Measurements from ENCODE around the gene TNF. TPM values are rescaled to one million over a fixed set of nuclear protein-coding genes. Genes with fewer than 3 reads are reported as not detected.

The TNF gene
- total and polyA plus RNA-seq, 2 donors from 2014 or later = 0.69 to 5.4 TPM

DNA sequence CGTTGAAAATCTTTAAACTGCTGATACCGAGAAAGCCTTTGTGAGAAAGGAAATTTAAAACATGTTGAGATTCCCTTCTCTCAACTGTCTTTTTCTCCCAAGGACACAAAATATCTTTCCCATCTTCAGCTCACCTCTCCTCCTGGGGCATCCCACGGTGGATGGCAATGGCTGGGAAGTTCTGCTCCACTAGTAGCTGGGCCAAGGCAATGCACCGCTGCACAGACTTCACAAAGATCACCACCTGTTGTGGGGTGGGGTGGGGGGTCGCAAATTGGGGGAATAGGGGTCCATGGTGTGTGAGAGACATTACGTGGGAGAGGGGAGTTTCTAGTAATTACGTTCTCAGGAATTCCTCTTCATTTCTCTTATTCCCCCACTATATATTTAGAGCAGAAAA lies 44.2 kb upstream of the TNF start:
- no peak for DNase-seq
- Histone ChIP-seq H3K4me1 (ENCODE audit: control insufficient read depth in 2 of 3, insufficient read depth in 2 of 3, low read depth in 1 of 3, low read length in 3 of 3) (peaks cover 0 to 7% (median 0%) of the 10 kb centered on the region in 3 donors), H3K9ac (ENCODE audit: low read length in 3 of 3) (no peak overlapping the region), H3K27ac (ENCODE audit: low read depth in 2 of 2, low read length in 2 of 2) (no peak overlapping the region), H3K36me3 (ENCODE audit: control insufficient read depth in 2 of 3, insufficient read depth in 3 of 3, low read length in 3 of 3) (peaks cover 22 to 52% (median 33%) of the 10 kb centered on the region in 3 donors), H3K27me3 (ENCODE audit: control insufficient read depth, insufficient read depth, low read length) (no peaks in the 10 kb centered on the region), H3K9me3 (ENCODE audit: control insufficient read depth in 2 of 3, insufficient read depth in 1 of 3, low read length in 3 of 3) (no peaks in the 10 kb centered on the region), H3K4me3 (ENCODE audit: low read length in 3 of 3) (no peak overlapping the region)
- FAIRE-seq = no peak
- TF ChIP-seq, protein P1, sequence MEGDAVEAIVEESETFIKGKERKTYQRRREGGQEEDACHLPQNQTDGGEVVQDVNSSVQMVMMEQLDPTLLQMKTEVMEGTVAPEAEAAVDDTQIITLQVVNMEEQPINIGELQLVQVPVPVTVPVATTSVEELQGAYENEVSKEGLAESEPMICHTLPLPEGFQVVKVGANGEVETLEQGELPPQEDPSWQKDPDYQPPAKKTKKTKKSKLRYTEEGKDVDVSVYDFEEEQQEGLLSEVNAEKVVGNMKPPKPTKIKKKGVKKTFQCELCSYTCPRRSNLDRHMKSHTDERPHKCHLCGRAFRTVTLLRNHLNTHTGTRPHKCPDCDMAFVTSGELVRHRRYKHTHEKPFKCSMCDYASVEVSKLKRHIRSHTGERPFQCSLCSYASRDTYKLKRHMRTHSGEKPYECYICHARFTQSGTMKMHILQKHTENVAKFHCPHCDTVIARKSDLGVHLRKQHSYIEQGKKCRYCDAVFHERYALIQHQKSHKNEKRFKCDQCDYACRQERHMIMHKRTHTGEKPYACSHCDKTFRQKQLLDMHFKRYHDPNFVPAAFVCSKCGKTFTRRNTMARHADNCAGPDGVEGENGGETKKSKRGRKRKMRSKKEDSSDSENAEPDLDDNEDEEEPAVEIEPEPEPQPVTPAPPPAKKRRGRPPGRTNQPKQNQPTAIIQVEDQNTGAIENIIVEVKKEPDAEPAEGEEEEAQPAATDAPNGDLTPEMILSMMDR (IDR thresholded peaks at IDR 0.05; ENCODE audit: borderline replicate concordance, extremely low read depth, insufficient read depth) = no peak
- intact Hi-C loops (cut with DNase I) = no loop called here

DNA sequence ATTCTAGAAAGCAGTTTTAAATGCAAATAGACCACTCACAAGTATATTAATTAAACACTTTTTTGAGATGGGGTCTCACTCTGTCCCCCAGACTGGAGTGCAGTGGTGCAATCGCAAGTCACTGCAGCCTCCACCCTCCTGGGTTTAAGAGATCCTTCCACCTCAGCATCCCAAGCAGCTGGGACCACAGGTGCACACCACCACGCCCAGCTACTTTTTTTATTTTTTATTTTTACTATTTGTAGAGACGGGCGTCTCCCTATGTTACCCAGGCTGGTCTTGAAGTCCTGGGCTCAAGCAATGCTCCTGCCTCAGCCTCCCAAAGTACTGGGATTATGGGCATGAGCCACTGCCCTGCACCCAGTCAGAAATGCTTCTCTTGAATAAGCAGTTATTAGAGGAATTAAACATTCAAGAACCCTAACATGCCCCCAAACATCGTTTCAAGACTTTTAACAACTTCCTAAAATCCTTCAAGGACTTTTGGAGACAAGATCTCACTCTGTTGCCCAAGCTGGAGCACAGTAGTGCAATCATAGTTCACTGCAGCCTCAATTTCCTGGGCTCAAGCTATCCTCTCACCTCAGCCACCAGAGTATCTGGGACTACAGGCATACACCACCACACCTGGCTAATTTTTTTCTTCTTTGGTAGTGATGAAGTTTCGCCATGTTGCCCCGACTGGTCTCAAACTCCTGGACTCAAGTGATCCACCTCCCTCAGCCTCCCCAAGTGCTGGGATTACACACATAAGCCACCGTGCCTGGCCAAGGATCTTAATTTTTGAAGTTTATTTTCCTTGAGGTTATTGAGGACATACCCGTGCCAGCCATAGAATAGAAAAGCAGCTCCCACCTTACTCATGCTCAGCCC lies 43.4 kb upstream of the TNF start:
- intact Hi-C loops (cut with DNase I) = no loop called here
- Histone ChIP-seq H3K4me1 (ENCODE audit: control insufficient read depth in 2 of 3, insufficient read depth in 2 of 3, low read depth in 1 of 3, low read length in 3 of 3) (peaks cover 0 to 7% (median 0%) of the 10 kb centered on the region in 3 donors), H3K9ac (ENCODE audit: low read length in 3 of 3) (no peak overlapping the region), H3K27ac (ENCODE audit: low read depth in 2 of 2, low read length in 2 of 2) (no peak overlapping the region), H3K9me3 (ENCODE audit: control insufficient read depth in 2 of 3, insufficient read depth in 1 of 3, low read length in 3 of 3) (no peaks in the 10 kb centered on the region), H3K36me3 (ENCODE audit: control insufficient read depth in 2 of 3, insufficient read depth in 3 of 3, low read length in 3 of 3) (peaks cover 22 to 59% (median 39%) of the 10 kb centered on the region in 3 donors), H3K27me3 (ENCODE audit: control insufficient read depth, insufficient read depth, low read length) (no peaks in the 10 kb centered on the region), H3K4me3 (ENCODE audit: low read length in 3 of 3) (no peak overlapping the region)
- TF ChIP-seq, protein P1 (IDR thresholded peaks at IDR 0.05; ENCODE audit: borderline replicate concordance, extremely low read depth, insufficient read depth) = no peak
- no peak for DNase-seq
- FAIRE-seq = no peak

DNA sequence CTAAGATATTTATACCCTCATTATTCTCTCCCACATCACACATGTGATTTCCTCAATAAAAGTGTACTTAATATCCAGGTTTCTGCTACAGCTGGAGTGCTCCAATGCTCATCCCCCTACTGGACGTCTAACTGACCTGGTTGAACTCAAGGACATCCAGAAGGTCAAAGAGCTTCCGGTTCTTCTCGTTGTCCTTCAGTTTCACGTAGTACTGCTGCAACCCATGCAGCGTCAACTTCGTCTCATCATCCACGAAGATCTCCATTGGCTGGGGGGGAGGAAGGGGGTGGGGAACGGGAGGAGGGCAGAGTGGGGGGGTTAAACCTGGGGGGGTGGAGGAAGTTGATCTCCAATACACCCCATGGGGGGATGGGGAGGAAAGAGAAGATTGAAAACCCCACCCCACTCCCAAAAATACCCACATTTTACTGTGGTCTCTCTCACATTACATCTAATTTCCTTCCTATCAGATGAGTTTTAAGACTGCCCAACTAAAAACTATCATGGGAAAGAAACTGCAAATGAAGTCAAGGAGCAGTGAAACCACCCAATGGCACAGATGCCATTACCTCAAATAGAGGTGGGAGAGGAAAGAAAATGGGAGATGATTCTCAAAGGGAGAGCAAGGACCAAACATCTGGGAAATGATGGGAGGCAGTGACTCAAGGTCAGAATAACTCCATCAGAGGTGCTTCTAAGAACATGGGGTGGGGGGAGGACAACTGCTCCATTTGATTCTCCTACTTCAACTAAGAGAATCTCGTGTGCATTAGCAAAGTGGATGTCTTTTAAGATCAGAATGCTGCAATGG lies 42.5 kb upstream of the TNF start:
- Histone ChIP-seq H3K4me3 (ENCODE audit: low read length in 3 of 3) (no peak overlapping the region), H3K36me3 (ENCODE audit: control insufficient read depth in 2 of 3, insufficient read depth in 3 of 3, low read length in 3 of 3) (peaks cover 22 to 59% (median 39%) of the 10 kb centered on the region in 3 donors), H3K27ac (ENCODE audit: low read depth in 2 of 2, low read length in 2 of 2) (no peak overlapping the region), H3K4me1 (ENCODE audit: control insufficient read depth in 2 of 3, insufficient read depth in 2 of 3, low read depth in 1 of 3, low read length in 3 of 3) (peaks cover 0 to 7% (median 0%) of the 10 kb centered on the region in 3 donors), H3K9ac (ENCODE audit: low read length in 3 of 3) (no peak overlapping the region), H3K9me3 (ENCODE audit: control insufficient read depth in 2 of 3, insufficient read depth in 1 of 3, low read length in 3 of 3) (no peaks in the 10 kb centered on the region), H3K27me3 (ENCODE audit: control insufficient read depth, insufficient read depth, low read length) (no peaks in the 10 kb centered on the region)
- intact Hi-C loops (cut with DNase I) = no loop called here
- TF ChIP-seq, protein P1 (IDR thresholded peaks at IDR 0.05; ENCODE audit: borderline replicate concordance, extremely low read depth, insufficient read depth) = no peak
- no peak for FAIRE-seq
- no peak for DNase-seq

All from kidney (tissue), 14 donors.